Fibroblast of lung (primary cell): ENCODE data around the gene OSCAR. TPM values are rescaled to one million over a fixed set of nuclear protein-coding genes. Genes with fewer than 3 reads are reported as not detected.
"Not testable (repeated sequence)": the region's sequence is repeated elsewhere in the genome, so short reads cannot be mapped to it uniquely, and the experiment has no call there.

Experiments used
- DNase-seq, 2 donors: peaks; one replicate each; pipeline versions ENCODE4 v3.0.0 to v3.0.0-alpha.2; 2010; ENCODE audit warnings: low read depth in 2 of 2
- H2AFZ ChIP-seq: 2 replicates; pipeline ENCODE4 v1.5.1; 2012; ENCODE audit warnings: low read length, control low read depth, inconsistent platforms
- H3K27ac ChIP-seq: 2 replicates; pipeline ENCODE4 v1.5.1; 2011; ENCODE audit warnings: low read length, control low read depth; ENCODE audit not compliant: insufficient read depth
- H3K27me3 ChIP-seq: 2 replicates; pipeline ENCODE4 v1.5.1; 2011; ENCODE audit warnings: mild to moderate bottlenecking, low read length; ENCODE audit not compliant: control insufficient read depth, insufficient read depth
- H3K36me3 ChIP-seq: 2 replicates; pipeline ENCODE4 v1.5.1; 2011; ENCODE audit warnings: low read length; ENCODE audit not compliant: control insufficient read depth, insufficient read depth
- H3K4me1 ChIP-seq: 2 replicates; pipeline ENCODE4 v1.5.1; 2011; ENCODE audit warnings: low read length; ENCODE audit not compliant: control insufficient read depth, insufficient read depth; ENCODE audit errors: extremely low read depth
- H3K4me2 ChIP-seq: 2 replicates; pipeline ENCODE4 v1.5.1; 2011; ENCODE audit warnings: low read length, control low read depth; ENCODE audit not compliant: insufficient read depth; ENCODE audit errors: extremely low read depth
- H3K4me3 ChIP-seq, 4 experiments: fragments of 200-600 bp in 1 of 4; sonication (generic) in 1 of 4; replicated peaks in 1 of 4; 2 replicates each; pipeline ENCODE4 v1.5.1; 2011 to 2016; ENCODE audit warnings: low read length in 4 of 4, low read depth in 3 of 4, mild to moderate bottlenecking in 3 of 4, control low read depth in 2 of 4, inconsistent platforms in 1 of 4, mixed read lengths in 1 of 4; ENCODE audit not compliant: insufficient read depth in 1 of 4; ENCODE audit errors: control extremely low read depth in 1 of 4
- H3K79me2 ChIP-seq: 2 replicates; pipeline ENCODE4 v1.5.1; 2012; ENCODE audit warnings: mild to moderate bottlenecking, low read length, inconsistent platforms; ENCODE audit not compliant: control insufficient read depth, insufficient read depth
- H3K9ac ChIP-seq: 2 replicates; pipeline ENCODE4 v1.5.1; 2011; ENCODE audit warnings: mild to moderate bottlenecking, low read length, control low read depth; ENCODE audit not compliant: insufficient read depth
- H3K9me3 ChIP-seq: 2 replicates; pipeline ENCODE4 v1.5.1; 2012; ENCODE audit warnings: low read depth, low read length; ENCODE audit not compliant: control insufficient read depth, insufficient read depth
- H4K20me1 ChIP-seq: 2 replicates; pipeline ENCODE4 v1.5.1; 2011; ENCODE audit warnings: low read length; ENCODE audit not compliant: control insufficient read depth, insufficient read depth; ENCODE audit errors: extremely low read depth
- EZH2 ChIP-seq: IDR thresholded peaks from 2 replicates; pipeline ENCODE4 v1.5.1; 2012; ENCODE audit warnings: low read length, control low read depth, mild to moderate bottlenecking; ENCODE audit errors: missing control alignments
- polyA plus RNA-seq, 2 donors: library from polyadenylated mRNA; depleted of rRNA in 1 of 2; stranded (reverse) in 1 of 2; unstranded in 1 of 2; fragments of >200 nt; gene quantifications; 2 replicates each; pipeline ENCODE4 v1.2.1, GENCODE V29; 2011 to 2012; ENCODE audit warnings: missing spikeins in 1 of 2
- total RNA-seq: library from RNA; depleted of rRNA; stranded (reverse); fragments of >200 nt; gene quantifications from 2 replicates; pipeline ENCODE4 v1.2.1, GENCODE V29; 2014
- TF ChIP-seq, protein P1 (sequence below), 2 donors: IDR thresholded peaks in 1 of 2; conservative IDR thresholded peaks in 1 of 2; 1 replicate in 1 of 2; 2 replicates in 1 of 2; pipeline ENCODE4 v1.5.1; 2011 to 2012; ENCODE audit warnings: low read length in 2 of 2, control low read depth in 1 of 2, inconsistent platforms in 1 of 2, low read depth in 1 of 2, mild to moderate bottlenecking in 1 of 2

The OSCAR gene
- total and polyA plus RNA-seq, 2 donors (not counting 1 experiment from before 2014, with no cell fraction given): under 0.01 to 0.14 TPM

DNA sequence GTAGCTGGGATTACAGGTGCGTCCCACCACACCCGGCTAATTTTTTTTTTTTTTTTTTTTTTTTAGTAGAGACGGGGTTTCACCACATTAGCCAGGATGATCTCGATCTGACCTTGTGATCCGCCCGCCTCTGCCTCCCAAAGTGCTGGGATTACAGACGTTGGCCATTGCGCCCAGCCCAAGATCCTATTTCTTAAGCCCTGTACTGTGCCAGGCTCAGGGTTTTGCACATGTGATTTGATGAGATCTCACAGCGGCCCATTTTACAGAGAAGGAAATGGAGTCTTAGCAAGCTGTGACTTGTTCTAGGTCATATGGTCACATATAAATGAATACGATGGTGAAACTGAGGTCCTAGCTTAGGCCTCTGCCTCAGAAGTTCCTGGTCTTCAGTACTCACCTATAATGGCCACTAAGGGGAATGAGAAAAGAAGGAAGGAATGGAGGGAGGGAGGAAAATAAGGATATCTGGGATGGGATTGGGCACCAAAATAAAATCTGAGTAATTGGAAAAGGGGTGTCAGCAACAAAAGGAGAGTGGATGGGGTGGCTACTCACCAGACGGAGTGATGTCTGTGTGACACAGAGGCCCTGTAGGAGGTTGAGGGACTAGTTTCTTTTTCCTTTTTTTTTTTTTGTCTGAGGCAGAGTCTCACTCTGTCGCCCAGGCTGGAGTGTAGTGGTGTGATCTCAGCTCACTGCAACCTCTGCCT is 1.3 kb downstream of the OSCAR start:
- Histone ChIP-seq H3K4me1 (peaks cover 2% of the 10 kb centered on the region), H3K79me2 (peaks cover 10% of the 10 kb centered on the region), H4K20me1 (no peaks in the 10 kb centered on the region), H2AFZ (no peak overlapping the region), H3K27ac (no peak overlapping the region), H3K9ac (no peak overlapping the region), H3K4me3 (no peak overlapping the region), H3K36me3 (no peaks in the 10 kb centered on the region), H3K9me3 (no peaks in the 10 kb centered on the region), H3K4me2 (no peak overlapping the region), H3K27me3 (no peaks in the 10 kb centered on the region)
- no peak for TF ChIP-seq EZH2
- TF ChIP-seq, protein P1, sequence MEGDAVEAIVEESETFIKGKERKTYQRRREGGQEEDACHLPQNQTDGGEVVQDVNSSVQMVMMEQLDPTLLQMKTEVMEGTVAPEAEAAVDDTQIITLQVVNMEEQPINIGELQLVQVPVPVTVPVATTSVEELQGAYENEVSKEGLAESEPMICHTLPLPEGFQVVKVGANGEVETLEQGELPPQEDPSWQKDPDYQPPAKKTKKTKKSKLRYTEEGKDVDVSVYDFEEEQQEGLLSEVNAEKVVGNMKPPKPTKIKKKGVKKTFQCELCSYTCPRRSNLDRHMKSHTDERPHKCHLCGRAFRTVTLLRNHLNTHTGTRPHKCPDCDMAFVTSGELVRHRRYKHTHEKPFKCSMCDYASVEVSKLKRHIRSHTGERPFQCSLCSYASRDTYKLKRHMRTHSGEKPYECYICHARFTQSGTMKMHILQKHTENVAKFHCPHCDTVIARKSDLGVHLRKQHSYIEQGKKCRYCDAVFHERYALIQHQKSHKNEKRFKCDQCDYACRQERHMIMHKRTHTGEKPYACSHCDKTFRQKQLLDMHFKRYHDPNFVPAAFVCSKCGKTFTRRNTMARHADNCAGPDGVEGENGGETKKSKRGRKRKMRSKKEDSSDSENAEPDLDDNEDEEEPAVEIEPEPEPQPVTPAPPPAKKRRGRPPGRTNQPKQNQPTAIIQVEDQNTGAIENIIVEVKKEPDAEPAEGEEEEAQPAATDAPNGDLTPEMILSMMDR (conservative IDR thresholded peaks at IDR 0.05 in 1 of 2, IDR thresholded peaks at IDR 0.05 in 1 of 2; ENCODE audit: low read depth in 1 of 2, low read length in 2 of 2): no peak
- DNase-seq: no peak

DNA sequence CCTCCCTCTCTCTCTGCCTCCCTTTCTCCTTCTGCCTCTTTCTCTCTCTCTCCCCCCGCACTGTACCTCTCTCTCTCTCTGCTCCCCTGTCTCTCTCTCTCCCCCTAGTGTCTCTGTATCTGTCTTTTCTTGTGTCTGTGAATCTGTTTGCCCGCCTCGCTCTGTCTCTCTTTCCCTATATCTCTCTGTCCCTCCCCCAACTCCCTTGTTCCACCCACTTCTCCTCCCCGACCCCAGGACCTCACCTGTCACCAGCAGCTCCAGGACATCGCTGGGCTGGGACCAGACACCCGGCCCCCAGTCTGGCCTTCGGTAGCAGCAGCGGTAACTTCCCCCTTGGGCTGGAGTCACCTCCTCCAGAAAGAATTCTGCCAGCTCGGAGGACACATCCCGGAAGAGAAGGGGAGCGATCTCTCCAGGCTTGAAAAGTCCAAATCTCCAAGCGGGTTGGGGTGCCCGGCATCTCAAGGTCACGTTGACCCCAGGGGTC is 3.9 kb downstream of the OSCAR start:
- TF ChIP-seq, protein P1 (conservative IDR thresholded peaks at IDR 0.05 in 1 of 2, IDR thresholded peaks at IDR 0.05 in 1 of 2; ENCODE audit: low read depth in 1 of 2, low read length in 2 of 2): peak; percentile 34 to 45
- TF ChIP-seq EZH2: no peak
- H3K4me2 ChIP-seq: peak overlapping the region; percentile 54
- H3K36me3 ChIP-seq: no peaks in the 10 kb centered on the region
- H3K9ac ChIP-seq: no peak overlapping the region
- peak; percentile 41 to 45 for DNase-seq
- H3K27ac ChIP-seq: no peak overlapping the region
- H4K20me1 ChIP-seq: no peaks in the 10 kb centered on the region
- peak overlapping the region in 2 of 4 experiments; percentile 9 to 51 for H3K4me3 ChIP-seq
- peaks cover 2% of the 10 kb centered on the region for H3K4me1 ChIP-seq
- H3K27me3 ChIP-seq: no peaks in the 10 kb centered on the region
- H3K79me2 ChIP-seq: no peaks in the 10 kb centered on the region
- no peaks in the 10 kb centered on the region for H3K9me3 ChIP-seq
- peak overlapping the region; percentile 50 for H2AFZ ChIP-seq

DNA sequence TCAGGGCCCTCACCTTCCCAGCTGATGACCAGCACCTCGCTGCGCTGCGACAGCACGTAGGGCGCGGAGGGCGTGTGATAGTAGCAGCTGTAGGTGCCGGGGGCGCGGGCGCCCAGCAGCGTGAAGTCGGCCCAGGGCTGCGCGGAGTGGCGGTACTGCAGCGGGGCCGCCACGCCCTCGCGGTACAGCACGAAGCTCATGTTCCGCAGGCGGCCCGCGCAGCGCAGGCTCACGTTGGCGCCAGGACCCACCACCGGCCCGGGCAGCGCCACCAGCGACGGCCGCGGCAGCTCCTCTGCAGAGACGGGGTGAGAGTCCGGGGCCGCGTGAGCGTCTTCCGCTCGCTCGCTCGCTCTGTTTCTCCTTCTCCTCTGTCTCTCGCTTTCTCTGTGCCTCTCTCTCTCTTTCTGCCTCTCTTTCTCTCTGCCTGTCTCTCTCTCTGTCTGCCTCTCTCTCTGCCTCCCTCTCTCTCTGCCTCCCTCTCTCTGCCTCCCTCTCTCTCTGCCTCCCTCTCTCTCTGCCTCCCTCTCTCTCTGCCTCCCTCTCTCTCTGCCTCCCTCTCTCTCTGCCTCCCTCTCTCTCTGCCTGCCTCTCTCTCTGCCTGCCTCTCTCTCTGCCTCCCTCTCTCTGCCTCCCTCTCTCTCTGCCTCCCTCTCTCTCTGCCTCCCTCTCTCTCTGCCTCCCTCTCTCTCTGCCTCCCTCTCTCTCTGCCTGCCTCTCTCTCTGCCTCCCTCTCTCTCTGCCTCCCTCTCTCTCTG is 4.6 kb downstream of the OSCAR start:
- peak overlapping the region; percentile 57 for H2AFZ ChIP-seq
- not testable (repeated sequence) for H3K4me1 ChIP-seq, H3K79me2 ChIP-seq, H3K27me3 ChIP-seq, H3K9me3 ChIP-seq, H3K36me3 ChIP-seq, H3K9ac ChIP-seq, H4K20me1 ChIP-seq, H3K27ac ChIP-seq
- peak overlapping the region in 2 of 4 experiments; percentile 17 to 51 for H3K4me3 ChIP-seq
- peak; percentile 43 to 65 for DNase-seq
- peak overlapping the region; percentile 68 for H3K4me2 ChIP-seq
